HG03025 (cell line): ENCODE data around the gene HTRA1.

ENCODE experiments used
- ATAC-seq: cut with Tn5 transposase; IDR thresholded peaks from one replicate; pipeline ENCODE4 v1.9.1; 2021; ENCODE audit warnings: mild to moderate bottlenecking, moderate library complexity; ENCODE audit not compliant: unreplicated experiment, low FRiP score

The HTRA1 gene

DNA sequence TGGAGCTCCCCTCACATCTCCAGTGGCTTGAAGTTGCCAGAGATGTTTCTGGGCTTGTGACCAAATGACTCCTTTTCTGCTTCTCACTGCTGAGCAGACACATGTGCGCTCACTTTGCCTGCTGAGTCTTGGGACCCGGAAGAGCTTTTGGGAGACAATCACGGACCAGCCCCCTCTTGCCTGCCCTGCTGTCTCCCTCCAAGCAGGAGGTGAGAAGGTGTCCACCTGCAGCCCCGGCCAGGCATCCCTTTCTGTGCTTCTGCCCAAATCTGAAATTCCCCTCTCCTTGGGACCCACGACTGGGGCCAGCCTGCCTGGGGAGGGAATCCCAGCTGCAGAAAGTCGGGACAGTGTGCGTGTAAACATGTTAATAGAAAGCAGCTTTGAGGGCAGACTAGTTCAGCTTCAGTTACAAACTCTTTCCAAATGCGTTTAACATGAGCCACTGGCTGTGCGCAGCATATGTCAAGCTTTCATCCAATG lies 31.7 kb downstream of the HTRA1 start:
- ATAC-seq: no peak

DNA sequence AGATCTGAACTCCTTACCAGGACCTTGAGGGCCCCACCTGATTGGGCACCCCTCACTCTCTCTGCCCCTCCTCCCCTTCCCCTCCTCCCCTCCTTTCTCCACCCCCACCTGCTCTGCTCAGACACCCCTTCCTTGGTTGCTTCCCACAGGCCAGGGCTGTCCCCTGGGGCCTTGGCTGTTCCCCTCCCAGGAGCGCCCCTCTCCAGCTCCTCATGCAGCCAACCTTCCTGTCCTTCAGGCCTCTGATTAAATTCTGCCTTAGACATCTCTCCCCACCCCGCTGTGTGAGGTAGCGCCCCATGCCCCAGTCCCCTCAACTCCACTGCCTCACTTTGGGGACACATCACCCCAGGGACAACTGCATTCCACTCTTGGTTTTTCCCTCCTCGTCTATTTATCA lies 32.4 kb downstream of the HTRA1 start:
- ATAC-seq: no peak

DNA sequence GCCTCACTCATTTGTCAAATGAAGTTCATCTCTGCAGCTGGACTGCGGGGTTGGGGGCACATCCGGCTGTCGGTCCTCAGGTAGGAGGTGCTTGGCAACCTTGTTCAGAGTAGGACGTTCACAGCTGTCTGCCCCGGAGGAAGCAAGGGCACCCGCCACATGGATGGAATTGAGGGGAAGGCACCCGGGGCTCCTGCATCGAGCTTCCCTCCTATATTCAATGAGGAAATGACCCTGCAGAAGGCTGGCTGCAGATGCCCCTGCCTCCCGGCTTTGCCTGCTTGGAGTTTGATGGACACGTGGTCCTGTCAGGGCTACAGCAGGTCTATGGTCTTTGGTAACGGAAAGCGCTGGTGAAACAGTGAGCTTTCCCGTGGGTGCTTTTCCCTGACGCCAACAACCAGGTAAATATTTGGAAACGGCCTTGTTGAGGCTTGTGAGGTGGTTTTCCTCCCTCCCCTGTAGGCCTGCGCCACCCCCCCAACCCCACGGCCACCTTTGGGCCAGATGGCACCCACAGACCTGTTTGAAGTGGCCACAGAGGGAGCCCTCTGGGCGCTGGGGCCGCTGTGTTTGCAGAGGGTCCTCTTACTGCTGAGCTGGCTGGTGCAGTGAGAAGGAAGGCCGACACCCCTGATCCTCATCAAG lies 32.9 kb downstream of the HTRA1 start:
- no peak for ATAC-seq

DNA sequence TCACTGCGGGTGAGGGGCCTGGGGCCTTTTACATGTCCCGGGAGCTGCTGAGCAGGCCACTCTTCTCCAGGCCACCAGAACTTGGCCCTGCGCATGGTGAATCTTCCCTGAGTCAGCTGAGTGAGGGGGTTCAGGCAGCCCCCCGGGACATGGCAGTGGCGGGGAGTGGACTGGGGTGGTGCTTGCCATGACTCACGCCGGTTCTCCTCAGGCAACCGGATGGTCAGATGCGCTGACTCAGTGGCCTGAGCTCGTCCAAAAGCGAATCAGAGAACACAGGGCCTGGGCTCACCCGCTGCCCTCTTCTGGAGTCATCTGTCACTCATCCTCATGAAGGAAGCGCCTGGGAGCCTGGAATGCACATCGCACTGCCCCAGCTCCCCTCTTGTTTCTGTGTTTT lies 33.5 kb downstream of the HTRA1 start:
- ATAC-seq: no peak

DNA sequence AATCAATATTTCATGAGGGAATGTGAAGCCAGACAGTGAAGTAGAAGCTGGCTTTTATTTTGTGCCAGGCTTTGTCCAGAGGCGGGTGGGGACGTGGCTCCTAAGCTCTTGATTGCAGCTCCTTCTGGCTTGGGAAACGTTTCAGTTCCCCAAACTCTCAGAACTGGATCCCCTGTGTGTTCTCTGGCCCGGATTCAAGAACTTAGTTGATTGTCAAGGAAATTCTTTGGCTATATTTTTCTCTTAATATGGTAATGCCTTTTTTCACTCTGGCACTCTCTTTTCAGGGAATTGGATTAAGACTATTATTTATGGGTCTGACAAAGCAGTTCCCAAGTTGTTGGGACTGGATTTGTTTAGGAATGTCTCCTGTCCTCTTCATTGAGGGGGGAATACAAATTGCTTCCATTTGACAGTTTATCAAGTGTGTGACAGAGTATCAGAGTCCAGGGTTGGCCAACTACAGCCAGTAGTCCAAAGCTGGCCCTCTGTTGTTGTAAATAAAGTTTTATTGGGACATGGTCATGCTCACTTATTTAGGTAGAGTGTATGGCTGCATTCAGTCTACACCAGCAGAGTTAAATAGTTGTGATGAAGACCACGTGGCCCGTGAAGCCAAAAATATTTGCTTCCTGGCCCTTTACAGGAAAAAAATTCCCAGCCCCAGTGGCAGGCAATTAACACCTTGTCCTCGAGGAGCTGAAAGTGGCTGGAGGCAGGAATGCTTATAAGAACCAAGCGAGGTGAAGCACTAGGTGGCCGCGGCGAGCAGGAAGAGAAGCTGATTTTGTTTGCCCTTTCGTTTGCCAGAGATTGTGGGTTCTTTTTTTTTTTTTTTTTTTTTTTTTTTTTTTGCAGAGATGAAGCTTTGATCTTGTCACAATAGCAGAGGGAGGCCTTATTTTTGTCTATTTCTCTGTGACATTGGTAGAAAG lies 34.3 kb downstream of the HTRA1 start:
- ATAC-seq: no peak

DNA sequence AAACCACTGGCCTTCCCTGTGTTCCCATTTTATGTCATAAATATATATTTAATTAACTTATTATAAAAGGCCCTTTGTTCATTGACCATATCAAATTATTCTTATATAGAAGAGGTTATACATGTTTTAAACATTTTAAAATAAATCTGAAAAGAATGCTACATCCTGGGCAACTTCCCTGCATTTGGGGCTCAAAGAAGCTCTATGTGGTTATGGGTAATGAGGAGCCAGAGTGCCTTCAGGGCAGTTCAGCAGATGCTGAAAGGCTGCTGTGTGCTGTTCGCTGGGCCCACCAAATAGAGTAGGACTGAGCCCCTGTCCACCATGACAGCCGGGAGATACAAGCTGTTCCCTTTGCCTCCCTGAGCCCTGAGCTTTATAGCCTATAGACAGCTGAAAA lies 35.9 kb downstream of the HTRA1 start:
- no peak for ATAC-seq

DNA sequence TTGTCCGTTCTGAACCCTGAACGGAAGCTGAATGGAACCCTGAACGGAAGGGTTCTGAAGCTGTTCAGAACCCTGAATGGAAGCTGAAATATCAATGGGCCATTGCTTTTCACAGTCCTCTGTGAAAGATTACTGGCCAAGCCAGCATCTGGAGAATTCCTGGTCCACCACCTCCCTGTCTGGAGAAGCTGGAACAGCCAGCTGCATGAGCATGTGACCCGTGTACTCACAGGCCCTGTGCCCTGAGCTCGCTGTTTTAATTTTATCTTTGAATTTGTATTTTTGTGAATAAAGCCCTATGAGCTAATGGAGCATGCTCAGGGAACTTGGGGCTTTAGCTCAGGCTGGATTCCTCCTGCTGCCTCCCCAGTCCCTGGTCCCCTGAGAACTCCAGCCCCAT lies 37.2 kb downstream of the HTRA1 start:
- no peak for ATAC-seq

DNA sequence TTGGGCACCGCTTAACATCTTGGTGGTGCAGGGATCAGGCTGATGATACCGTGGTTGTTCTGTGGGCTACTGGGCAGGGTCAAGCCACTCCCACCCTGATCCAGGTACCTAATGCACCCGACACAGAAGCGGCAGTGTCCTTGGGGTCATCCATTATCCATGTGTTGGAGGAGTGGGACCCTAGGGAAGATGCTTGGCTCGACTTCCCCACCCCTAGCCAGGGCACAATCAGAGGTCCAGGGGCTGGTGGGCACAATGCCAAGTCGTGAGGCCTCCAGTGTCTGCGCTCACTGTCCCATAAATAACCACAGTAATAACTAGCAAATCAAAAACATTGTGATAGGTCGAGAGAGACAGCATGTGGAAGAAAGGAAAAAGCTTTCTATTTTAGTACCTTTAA lies 37.7 kb downstream of the HTRA1 start:
- no peak for ATAC-seq

DNA sequence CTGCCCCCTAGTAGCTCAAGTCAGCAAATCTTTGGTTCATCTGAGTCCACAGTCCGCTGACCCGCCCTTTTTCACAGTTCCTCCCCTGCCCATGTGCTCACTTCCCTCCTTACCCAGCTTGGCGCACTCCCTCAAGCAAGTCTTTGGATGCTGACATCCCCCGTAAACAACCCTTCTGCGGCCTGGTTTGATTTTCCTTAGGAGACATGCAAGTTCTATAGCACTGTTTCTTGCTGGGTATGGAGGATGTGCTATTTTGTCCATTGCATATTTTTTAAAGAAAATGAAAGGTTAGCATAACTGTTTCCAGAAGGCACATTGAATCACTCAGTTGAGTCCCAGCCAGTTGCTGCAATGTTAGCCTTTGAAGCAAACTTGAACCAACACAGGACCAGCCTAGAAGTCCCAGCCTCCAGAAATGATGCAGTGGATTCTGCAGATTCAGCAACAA lies 38.2 kb downstream of the HTRA1 start:
- no peak for ATAC-seq

DNA sequence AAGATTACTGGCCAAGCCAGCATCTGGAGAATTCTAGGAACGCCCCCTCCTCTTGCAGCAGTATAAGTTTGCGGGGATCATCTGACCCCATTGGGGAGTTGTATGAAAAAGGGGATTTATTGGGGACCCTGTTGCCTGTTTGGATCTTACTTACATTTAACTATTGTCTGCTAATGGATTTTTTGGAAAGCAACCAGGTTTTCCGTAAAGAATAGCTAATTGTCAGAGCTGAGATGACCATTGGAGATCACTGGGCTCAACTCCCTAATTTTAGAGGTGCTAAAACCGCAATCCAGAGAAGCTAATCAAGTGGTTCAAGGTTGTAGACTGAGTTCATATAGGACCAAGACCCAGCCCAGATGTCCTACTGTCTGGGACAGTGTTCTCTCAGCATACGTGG lies 38.8 kb downstream of the HTRA1 start:
- ATAC-seq: no peak

DNA sequence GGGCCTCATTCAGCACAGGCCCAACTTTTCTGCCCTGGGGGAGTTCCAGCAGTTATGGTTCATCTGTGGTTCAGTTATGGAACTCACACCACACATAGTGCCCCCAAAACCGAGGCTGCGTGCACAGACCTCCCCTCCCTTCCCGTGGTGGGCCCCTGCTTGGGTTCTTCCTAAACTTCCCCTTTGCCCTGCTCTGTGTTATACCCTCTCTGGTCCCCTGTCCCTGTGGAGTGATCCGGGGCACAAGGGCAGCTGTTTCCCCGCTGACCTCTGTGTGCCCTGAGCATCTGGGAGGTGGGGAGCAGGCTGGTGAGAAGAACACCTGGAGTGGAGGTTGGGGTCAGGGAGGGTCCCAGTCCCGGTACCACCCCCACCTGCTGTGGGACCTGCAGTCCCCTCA lies 39.4 kb downstream of the HTRA1 start:
- no peak for ATAC-seq

DNA sequence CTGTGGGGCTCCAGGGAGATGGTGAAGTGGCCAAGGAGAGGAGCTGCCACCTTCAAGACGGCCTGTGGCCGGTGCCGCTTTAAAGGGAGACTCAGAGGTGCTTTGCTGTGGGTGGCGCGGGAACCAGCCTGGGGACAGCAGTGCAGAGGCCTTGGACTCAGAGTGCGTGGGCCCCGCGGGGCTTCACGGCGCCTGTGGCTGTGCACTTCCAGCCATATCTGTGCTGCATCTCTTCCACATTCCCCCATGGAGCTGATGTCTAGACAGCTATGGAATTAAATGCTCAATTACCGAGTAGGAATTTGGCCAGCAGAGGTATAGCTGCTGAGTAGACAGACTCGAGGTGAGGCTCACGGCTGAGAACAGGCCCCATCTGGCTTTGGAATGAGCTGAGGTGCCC lies 41.7 kb downstream of the HTRA1 start:
- no peak for ATAC-seq

DNA sequence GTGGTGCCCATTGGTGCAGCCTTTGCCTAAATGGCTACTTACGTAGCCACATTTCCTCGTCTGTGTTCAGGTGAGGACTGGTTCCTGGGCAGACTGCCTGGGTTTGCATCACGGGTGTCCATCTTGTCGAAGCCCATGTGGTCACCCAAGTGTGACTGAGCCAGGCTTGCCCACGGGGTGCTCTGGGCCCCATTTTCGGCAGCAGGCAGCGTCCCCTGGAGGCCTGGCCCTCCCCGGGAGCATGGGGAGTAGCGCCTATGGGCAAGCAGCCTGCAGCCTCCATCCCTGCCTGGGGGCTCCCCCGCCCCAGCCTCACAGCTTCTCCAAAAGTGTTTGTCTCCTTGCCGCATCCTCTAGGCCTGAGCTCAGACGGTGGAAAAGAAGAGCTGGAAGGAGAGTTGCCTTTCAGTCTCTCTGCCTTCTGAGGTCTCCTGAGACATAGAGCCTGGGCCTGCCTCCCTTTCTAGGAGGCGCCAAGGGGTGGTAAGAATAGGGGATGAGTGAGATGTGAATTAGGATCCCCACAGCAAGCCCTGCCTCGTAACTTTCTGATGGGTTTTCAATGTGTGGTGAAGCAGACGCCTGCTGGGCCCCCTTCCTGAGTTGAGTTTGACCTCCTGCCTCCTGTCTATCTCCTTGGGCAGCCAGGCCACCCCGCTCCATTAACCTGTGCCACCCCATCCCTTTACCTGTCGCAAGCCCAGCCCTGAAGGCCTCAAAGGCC lies 42.7 kb downstream of the HTRA1 start:
- ATAC-seq: no peak

DNA sequence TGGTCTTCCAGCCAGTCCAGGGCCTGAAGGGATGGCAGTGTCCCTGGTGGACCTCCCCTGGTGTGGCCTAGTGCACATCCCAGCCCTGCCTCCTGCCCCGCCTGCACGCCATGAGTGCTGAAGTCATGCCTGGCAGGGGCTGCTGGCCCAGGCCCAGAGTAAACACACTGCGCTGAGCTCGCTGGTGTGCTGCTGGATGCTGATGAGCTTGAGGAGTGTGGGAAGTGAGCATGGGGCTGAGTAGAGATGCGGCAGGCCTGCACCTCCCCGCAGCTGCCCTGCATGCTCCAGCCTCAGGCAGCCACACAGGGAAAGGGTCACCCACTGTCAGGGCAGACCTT lies 43.2 kb downstream of the HTRA1 start:
- no peak for ATAC-seq

DNA sequence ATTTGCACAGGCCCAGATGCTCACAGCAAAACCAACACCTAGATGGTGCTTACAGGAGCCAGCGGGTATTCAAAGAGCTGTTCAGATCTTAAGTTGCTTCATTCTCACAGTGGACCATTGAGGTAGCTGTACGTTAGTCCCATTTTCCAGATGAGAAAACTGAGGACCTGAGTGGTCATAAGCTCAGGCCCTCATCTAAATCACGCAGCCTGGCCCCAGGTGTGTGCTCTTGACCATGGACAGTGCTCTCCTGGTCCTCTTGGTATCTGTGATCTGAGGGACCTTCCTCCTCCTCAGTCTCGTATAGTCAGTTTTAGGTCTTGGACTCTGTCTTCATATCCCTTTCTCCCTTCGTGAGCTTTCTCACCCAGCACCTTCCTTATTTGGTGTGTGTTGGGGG lies 43.7 kb downstream of the HTRA1 start:
- no peak for ATAC-seq

DNA sequence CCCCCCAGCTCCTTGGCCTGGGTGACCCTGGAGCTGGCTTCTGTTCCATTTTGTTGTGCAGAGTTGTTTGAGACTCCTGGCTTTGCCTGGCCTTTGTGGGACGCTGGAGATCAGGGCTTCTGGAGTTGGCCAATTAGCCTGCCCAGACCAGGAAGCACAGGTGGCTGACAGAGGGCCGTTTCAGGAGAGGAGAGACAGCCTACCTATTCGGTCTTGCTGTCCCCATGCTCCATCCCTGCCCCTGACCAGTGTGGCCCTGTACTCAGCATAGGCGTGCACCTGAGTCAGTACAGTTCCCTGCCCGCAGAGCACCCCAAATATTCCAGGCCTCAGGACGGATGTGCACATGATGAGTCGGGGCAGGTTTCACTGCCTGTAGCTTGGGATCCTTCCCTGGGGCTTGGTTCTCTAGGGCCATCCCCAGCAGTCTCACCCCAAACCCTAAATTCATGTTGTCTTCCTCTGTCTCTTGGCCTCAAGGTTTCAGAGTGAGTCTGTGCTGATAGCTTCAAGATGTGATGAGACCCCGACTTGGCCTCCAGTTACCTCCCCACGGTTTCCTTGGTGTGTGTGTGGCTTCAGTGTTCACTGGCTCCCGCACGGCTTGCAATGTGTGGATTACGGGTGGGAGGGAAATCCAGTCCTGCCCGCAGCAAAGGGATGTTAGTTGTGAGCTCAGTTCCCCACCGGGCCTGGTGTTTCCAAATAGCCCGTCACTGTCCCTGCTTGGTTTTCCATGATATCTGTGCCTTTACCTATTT lies 44.7 kb downstream of the HTRA1 start:
- no peak for ATAC-seq

DNA sequence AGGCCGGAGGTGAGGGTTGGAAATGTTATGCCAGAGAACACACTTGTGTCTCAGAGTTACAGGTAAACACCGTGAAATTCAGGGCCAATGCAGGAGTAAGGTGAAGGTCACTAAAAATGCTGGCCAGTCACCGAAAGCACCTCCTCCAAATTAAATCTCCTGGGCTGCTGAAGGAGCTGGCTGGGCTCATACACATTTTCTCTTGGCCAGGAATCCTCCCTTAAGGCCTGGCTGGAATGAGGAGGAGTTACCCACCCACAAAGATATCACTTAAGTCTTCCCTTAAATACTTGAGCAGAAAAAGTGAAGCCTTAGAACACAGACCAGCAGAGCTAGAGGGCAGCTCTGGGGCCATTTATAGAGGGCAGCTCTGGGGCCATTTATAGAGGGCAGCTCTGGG lies 46.3 kb downstream of the HTRA1 start:
- no peak for ATAC-seq

DNA sequence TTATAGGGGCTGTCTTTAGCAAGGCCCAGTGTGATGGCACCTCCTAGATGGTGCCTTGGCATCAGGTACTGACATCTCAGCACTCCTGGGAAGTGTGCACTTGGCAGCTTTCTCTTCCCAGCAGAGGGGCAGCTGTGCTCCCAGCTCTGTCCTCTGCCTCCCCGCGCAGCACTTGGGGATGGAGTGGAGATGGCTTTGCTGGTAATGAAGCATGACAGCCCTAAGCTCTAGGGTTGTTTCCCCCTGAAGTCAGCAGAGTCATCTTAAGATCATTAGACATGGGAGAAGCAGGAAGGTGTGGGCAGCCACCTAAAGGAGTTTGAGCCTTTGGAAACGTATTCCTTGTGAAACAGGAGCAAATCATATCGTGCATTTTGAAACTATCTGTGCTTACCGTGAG lies 46.7 kb downstream of the HTRA1 start:
- ATAC-seq: no peak

DNA sequence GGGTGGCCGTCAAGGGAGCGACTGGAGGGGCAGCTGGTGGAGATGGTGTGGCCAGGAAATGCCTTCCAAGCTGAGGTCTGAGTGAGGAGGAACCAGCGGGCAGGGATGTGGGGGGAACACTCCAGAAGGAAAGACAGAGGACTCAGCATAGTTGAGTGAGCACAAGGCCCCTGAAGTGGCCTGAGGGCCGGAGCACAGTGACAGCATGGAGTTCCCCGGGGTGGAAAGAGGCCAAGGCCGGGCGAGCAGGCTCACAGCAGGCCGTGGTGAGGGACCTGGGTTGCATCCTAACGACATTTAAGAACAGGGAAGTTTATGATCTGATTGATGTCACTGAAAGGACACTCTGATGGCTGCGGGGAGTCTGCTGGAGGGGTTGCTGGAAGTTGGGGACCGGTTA lies 48.0 kb downstream of the HTRA1 start:
- ATAC-seq: no peak

DNA sequence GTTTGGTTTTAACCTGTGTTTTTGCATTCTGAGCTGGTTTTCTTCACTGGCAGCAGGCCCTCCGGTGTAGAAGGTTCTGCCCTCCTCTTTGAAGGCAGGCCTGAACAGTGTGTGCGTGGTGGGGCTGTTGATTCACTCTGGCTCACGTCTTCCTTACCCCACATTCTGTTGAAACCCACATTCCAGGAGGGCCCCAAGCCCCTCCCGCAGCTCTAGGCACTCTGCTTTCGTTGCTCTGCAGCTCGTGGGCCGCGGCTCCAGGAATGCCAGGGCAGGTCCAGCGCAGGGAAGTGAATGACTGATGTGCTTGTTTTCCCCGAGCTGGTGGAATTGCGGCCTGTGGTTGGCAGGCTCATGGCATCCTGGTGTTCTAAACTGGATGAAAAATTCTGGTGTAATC lies 49.0 kb downstream of the HTRA1 start:
- ATAC-seq: no peak

DNA sequence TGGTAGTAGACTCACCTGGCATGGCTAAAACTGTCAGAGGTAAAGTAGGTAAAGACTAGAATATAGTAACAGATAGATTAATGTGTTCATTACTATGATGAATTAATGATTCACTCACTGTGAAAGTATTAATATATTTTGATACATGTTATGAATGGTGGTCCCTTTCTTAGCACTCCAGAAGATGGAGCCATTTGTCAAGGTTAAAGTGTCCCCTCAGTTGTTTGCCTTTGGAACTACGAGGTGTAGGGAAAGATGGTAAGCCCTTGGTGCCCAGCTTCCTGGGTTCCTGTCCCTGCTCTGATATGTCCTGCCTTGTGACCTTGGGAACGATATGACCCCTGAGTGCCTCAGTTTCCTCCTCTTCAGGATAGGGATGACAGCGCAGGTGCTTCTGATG lies 49.4 kb downstream of the HTRA1 start:
- ATAC-seq: no peak
